GM19467 (cell line): Measurements from ENCODE around the gene TRIO.
"Not testable (repeated sequence)": the region's sequence is repeated elsewhere in the genome, so short reads cannot be mapped to it uniquely, and the experiment has no call there.

ENCODE experiments used
- ATAC-seq: cut with Tn5 transposase; IDR thresholded peaks from one replicate; pipeline ENCODE4 v1.9.1; 2021; ENCODE audit warnings: mild to moderate bottlenecking, moderate library complexity; ENCODE audit not compliant: unreplicated experiment

TRIO gene

GRCh38 chr5:14204785-14205321 is 61.7 kb downstream of the TRIO start:
- no peak for ATAC-seq

- ATAC-seq = no peak
These were observed 63.0 kb downstream of the TRIO start for GRCh38 chr5:14206028-14206725.

DNA sequence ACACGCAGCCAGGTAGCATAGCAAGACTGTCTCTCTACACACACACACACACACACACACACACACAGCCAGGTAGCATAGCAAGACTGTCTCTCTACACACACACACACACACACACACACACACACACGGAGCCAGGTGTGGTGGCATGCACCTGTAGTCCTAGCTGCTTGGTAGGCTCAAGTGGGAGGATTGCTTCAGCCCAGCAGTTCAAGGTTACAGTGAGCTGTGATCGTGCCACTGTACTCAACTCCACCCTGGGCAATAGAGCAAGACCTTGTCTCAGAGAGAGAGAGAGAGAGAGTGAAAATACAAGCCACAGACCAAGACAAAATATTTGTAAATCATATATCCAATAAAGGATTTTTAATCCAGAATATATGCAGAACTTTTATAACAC is 64.3 kb downstream of the TRIO start:
- not testable (repeated sequence) for ATAC-seq

DNA sequence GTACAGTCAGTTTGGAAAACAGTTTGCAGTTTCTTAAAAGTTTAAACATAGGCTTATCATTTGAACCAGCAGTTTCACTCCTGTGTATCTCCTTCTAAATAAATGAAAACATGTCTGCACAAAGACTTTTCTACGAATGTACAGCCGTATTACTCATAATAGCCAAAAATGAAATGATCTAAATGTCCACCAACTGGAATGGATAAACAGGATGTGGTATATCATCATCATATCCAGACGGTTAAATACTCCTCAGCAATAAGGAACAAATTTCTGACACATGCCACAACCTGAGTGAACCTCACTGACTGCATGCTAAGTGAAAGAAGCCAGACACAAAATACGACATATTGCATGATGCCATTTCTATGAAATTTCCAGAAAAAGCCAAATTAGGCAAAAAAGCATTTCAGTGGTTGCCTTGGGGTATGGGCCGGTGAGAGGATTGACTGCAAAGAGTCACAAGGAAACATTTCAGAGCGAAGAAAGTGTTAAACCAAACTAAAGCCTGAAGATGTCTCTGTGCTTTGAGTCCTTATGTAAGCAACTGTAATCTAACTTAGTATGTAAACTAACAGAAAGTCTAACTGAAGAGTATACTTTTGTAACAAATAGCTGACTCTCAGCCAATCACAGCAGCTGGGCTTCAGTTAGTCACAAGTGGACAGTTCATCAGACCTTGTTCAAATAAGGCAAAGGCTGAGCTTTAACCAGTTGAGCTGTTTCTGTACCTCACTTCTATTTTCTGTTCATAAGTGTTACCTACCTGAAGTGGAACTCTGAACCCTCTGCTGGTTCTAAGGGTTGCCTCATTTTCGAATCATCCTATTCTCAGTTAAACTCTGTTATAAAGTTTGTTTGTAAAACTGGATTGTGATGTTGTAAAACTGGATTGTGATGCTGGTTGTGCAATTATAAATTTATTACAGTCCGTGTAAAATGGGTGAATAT is 65.2 kb downstream of the TRIO start:
- peak; percentile 51 for ATAC-seq

DNA sequence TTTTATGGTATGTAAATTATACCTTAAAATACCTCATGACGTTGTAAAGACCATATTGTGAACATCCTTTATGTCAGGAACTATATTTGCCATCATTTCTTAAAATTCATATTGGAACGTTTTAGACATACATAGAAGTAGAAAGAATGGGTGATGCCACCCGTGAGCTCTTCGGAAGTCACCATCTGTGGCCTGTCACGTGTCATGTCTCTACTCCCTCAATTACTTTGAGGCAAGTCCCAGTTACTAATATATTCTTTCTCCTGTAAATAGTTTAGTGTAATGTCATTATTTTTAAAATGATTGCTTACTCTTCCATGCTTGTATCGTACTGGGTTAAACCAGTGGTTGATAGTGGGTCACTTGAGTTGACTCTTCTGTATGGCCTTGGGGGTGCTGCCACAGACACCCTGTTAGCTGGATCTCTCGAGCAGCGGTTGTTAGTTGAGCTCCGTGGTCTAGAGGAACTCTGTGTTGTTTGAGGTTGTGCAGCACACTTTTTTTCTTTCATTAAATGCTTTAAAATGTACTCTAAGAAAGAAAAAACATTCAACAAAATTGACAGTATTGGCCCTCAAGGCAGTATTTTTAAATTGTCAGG is 66.2 kb downstream of the TRIO start:
- ATAC-seq = no peak

DNA sequence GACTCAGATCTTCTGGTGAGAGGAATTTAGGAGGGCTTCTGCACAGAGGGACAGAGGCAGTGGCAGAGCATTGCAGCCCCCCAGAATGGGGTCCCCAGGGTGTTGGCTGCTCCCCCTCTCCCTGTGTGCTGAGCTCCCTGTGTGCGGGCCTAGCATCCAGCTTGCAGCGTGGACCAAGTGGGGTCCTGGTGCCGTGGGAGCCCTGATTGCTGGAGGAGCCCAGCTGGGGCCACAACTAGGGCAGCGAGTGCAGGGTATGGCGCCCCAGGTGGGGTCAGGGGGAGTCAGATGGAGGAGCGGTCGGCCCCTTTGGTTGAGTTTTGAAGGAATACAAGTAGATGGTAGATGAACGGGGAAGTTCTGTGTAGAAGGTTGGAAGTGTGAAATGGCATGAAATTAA is 66.7 kb downstream of the TRIO start:
- no peak for ATAC-seq

- ATAC-seq = no peak
These were observed 67.6 kb downstream of the TRIO start for GRCh38 chr5:14210729-14211128.

- peak; percentile 22 for ATAC-seq
These were observed 69.0 kb downstream of the TRIO start for GRCh38 chr5:14211818-14212803.

DNA sequence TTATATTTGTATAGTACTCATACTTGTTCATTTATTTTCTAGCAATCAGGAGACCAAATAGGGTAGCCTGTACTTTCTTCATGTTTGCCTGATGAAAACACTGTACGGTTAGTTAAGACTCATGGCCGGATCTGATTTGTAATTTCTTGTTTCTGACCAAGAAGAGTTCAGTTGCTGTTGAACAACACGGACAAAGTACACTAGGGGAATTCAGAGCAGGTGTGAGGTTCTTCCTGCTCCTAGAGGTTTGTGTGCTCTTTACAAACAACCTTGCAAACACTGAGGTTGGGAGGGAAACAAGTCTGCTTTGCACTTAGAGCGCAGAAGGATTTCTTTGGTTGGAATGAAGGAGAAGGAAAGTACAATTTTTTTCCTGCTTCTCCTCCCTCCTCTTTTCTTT is 69.7 kb downstream of the TRIO start:
- peak; percentile 27 for ATAC-seq

GRCh38 chr5:14213253-14213652 is 70.1 kb downstream of the TRIO start:
- no peak for ATAC-seq

- ATAC-seq = peak; percentile 41
These were observed 70.9 kb downstream of the TRIO start for GRCh38 chr5:14213813-14214585.

GRCh38 chr5:14215901-14216300 is 72.8 kb downstream of the TRIO start:
- no peak for ATAC-seq

DNA sequence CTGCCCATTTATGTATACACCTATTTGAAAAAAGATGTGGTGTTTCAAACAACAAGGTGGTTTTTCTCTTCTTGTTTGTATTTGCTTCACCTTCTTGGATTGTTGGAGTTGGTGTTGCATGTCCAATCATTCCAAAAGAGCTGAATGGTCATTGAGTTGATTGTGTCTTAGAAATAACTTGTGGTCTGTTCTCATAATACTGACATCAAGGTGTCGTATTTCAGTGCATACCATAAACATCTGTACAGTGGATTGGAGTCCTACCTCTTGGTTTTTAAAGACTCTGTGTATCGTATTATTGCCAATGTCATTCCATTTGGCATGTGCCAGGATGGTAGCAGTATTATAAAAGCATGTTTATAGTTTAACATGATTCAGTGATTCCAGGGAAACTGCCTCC is 73.2 kb downstream of the TRIO start:
- no peak for ATAC-seq

DNA sequence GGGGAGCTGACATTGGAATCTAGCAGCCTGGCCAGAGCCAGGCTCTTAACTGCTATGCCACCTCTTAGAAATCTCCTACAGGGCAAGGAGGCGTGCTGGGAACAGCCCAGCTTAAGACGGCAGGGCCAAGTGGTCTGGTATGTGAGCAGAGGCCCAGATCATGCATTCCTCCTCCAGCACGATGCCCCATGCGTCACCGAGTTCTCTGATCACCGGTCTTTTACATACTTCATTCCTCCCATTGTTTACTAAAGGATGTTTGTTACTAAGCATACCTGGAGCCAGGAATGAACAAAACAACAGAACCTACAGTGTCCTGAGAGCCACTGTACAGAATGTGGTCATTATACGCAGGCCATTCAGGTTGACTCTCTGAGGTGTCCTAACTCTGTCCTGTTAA is 73.8 kb downstream of the TRIO start:
- no peak for ATAC-seq

DNA sequence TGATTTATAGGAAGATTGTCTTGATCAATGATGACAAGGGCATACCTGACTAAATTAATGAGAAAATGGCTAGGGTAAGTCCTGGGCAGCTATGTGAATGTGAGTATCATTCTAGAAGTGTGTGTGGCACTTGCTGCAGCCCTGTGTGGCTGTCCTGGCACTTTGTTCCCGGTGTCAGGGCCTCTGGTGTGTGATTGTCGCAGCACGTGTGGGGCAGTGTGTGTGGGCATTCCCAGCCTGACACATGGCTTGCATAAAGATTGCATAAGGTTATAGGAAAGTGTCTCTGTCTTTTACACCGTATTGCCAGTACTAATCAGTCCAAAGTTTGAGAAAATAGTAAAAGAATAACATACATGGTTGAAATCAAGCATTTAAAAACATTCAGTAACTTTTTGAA is 74.4 kb downstream of the TRIO start:
- ATAC-seq = no peak

- ATAC-seq = no peak
These were observed 74.9 kb downstream of the TRIO start for GRCh38 chr5:14218011-14218410.

DNA sequence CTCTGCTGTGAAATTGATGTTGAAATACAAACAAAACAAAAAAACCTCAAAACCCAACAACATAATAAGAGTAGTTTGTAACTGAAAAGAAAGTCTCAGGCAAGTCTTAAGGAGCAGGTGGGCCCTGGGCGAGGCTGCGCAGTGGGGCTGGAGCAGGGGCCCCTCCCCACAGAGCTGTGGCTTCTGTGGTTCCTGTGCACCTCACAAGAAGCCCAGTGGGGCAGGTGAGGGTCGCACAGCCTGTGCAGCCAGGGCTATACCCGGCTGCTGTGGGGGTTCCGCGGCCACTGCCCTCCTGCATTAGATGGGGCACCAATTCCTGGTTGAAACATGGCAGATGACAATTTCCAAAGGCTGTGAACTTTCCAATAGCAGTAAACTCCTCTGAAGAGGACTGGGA is 75.3 kb downstream of the TRIO start:
- ATAC-seq = no peak

- no peak for ATAC-seq
These were observed 75.9 kb downstream of the TRIO start for GRCh38 chr5:14218897-14219573.
